ENCODE measurements around the gene SURF2.
"Not testable (repeated sequence)": the region's sequence is repeated elsewhere in the genome, so short reads cannot be mapped to it uniquely, and the experiment has no call there.

SURF2 gene

DNA sequence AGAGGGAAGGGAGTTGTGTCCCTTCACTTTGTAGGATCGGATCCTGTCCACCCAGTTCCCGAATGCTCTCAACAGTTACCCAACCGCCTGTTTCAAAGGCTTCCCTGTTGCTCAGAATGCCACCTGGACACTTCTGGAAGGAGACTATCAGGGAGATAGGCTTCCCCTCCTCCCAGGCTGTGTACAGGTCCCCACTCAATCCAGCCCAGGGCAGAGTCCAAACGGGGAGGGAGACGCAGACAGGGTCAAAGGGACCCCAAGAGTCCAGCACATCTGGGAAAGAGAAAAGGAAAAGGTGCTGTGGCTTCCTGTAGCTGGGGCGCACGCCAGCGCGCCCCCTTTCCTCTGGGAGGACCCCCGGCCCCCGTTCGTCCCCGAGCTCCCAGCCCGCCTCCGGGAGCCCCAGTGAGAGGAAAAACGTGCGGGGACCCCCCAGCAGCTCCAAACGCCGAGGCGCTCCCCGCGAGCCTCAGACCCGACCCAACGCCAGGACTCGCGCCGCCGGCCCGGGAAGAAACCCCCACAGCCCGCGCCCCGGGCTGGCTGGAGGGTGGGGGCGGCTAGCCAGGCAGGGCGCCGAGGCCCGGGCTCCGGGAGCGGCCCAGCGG, 18.9 kb downstream of the SURF2 start:
- peak overlapping the region; percentile 86 for H3K27ac ChIP-seq
- DNase-seq (ENCODE audit: low read depth, low spot score): no peak

- H3K27ac ChIP-seq: peak within 1 kb of the TSS; percentile 86
- peak; percentile 78 for DNase-seq (ENCODE audit: low read depth, low spot score)
Observed at GRCh38 chr9:133375724-133376654, 19.6 kb downstream of the SURF2 start, which contains the start of the genes STKLD1 and SURF4. STKLD1 (plus strand) TSS chr9:133376366; CDS start chr9:133376474, 108 bp downstream. SURF4 (minus strand) TSS chr9:133376060; CDS start chr9:133375969, 91 bp downstream.

DNA sequence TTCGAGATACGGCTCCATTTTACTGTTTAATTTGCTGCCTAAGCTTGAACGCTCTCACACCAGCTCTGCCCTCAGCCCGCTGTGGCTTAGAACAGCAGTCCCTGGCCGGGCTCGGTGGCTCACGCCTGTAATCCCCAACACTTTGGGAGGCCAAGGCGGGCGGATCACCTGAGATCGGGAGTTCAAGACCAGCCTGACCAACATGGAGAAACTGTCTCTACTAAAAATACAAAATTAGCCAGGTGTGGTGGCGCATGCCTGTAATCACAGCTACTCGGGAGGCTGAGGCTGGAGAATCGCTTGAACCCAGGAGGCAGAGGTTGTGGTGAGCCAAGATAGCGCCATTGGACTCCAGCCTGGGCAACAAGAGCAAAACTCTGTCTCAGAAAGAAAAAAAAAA, 20.9 kb downstream of the SURF2 start:
- not testable (repeated sequence) for DNase-seq (ENCODE audit: low read depth, low spot score); H3K27ac ChIP-seq

DNA sequence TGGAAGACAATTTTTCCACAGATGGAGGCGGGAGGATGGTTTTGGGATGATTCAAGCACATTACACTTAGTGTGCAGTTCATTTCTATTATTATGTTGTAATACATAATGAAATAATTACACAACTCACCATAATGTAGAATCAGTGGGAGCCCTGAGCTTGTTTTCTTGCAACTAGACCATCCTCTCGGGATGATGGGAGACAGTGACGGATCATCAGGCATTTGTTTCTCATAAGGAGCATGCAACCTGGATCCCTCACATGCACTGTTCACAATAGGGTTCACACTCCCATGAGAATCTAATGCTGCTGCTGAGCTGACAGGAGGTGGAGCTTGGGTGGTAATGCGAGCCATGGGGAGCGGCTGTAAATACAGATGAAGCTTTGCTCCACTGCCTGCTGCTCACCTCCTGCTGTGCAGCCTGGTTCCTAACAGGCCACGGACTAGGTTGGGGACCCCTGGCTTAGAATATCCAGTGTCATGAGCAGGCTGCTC, 21.4 kb downstream of the SURF2 start:
- DNase-seq (ENCODE audit: low read depth, low spot score): no peak
- no peak overlapping the region for H3K27ac ChIP-seq

DNA sequence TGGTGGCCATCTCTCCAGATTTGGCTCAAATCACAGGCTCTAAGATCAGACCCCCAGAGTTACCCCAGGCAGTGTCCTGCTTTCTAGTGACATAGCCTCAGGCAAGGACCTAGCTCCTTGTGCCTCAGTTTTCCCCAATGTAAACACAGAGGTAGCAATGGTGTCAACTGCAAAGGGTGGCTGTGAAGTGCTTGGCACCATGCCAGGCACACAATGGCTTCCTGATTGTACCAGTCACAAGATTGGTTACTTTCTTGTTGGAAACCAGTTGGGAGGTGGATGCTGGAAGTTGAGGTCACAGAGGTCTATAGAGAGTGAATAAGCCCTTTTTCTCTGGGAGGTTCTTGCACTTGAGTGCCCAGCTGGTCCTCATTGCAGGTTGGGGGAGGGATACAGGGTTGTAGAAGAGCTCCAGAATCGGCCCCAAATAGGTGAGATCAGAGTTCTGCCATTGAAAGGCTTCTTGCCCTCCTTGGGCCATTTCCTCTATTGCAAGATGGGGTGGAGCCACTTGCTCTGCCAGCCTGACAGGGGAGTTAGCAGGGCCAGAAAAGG, 22.1 kb downstream of the SURF2 start:
- no peak overlapping the region for H3K27ac ChIP-seq
- DNase-seq (ENCODE audit: low read depth, low spot score): no peak

GRCh38 chr9:133379153-133380086, 23.1 kb downstream of the SURF2 start:
- H3K27ac ChIP-seq: no peak overlapping the region
- no peak for DNase-seq (ENCODE audit: low read depth, low spot score)

DNA sequence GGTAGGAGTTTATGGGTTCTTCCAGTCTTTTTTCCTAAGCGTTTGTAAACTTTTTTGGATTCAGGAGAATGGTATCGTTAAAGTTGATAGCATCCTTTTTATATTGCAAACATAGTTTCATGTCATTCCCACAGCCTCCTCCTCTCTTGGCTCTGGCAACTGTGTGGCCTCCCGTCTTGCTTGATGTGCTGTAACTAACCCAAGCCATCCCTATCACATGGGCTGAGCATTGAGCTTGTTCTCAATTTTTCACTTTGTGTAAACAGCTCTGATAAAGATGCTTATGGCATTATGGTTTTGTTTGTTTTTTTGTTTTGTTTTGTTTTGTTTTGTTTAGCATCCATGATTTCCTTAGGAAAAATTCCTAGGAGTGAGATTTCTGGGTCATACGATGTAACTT, 24.4 kb downstream of the SURF2 start:
- no peak overlapping the region for H3K27ac ChIP-seq
- no peak for DNase-seq (ENCODE audit: low read depth, low spot score)

DNA sequence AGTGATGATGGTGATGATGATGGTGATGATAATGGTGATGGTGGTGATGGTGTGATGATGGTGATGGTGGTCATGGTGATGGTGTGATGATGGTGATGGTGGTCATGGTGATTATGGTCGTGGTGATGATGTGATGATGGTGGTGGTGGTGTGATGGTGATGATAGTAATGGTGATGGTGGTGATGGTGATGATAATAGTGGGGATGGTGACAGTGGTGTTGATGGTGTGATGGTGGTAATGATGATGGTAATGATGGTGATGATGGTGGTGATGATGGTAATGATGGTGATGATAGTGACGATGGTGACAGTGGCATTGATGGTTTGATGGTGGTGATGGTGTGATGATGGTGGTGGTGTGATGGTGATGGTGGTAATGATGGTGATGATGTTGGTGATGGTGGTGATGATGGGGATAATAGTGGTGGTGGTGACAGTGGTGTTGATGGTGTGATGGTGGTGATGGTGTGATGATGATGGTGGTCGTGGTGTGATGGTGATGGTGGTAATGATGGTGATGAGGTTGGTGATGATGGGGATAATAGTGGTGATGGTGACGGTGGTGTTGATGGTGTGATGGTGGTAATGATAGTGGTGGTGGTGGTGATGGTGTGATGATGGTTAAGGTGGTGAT, 26.3 kb downstream of the SURF2 start:
- no peak overlapping the region for H3K27ac ChIP-seq
- no peak for DNase-seq (ENCODE audit: low read depth, low spot score)

DNA sequence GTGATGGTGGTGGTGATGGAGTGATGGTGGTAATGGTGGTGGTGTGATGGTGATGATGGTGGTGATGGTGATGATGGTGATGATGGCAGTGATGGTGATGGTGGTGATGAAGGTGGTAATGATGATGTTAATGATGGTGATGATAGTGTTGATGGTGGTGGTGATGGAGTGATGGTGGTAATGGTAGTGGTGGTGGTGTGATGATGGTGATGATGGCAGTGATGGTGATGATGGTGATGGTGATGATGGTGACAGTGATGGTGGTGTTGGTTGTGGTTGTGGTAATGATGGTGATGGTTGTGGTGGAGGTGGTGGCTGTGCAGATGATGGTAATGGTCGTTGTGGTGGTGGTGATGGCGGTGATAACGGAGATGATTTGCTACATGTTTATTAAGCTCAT, 27.1 kb downstream of the SURF2 start:
- DNase-seq (ENCODE audit: low read depth, low spot score): no peak
- H3K27ac ChIP-seq: no peak overlapping the region

DNA sequence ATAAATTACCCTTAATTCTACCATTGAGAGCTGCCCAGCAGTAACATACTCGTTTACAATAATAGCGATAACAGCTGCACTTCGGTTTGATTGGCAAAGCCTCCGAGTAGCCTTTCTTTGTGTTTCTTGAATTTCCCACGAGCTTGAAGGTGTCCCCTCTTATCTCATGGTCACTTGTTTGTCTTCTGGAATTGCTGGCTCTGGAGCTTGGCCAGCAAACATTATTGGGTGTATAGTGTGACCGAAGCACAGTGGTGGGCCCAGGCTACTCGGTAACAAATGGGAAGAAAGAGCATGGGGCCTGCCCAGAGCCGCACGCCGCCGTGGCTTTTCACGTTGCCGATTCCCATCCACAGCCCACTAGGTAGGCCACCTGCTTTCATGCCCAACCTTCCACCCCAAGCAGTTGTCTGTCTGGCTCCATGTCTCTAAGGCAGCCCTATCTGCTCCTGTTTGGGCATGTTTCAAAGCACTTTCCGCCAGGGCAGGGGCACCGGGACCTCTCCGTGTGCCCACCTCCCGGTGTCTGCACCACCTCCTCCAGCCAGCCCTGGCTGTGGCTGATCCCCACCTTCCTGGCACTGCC, 28.5 kb downstream of the SURF2 start:
- H3K27ac ChIP-seq: no peak overlapping the region
- no peak for DNase-seq (ENCODE audit: low read depth, low spot score)

DNA sequence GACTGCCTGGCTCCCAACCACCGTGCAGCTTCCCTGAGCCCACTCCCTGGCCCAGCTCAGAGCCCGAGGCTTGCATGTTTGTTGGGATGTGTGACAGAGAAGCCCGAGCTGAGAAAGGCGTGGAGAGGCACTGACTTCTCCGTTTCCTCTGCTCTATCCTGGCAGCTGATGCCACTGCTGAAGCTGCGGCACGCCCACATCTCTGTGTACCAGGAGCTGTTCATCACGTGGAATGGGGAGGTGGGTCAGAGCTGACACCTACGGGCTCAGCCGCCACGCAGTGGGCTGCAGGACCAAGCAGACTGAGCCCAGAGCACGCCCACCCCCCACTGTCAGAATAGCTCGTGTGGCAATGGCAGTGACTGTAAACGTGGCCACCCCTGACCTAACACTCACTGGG, 29.1 kb downstream of the SURF2 start:
- H3K27ac ChIP-seq: no peak overlapping the region
- DNase-seq (ENCODE audit: low read depth, low spot score): no peak

DNA sequence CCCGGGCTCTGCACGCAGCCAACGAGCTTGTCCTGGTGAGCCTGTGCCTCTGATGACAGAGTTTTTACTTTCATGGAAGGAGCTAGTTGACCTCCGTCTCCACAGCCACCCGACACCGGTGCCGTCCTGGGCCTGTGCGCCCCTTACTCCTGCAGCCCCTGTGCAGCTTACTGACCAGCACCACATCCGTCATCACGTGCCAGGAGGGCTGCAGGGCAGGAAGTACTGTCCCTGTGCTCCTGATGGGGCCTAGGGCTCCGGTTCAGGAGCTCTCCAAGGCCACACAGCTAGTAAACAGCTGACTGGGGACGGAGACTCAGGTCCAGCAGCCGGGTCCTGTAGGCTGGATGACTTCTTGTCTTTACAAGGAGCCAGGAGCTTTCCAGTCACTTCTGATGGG, 30.0 kb downstream of the SURF2 start:
- H3K27ac ChIP-seq: no peak overlapping the region
- DNase-seq (ENCODE audit: low read depth, low spot score): no peak

- no peak overlapping the region for H3K27ac ChIP-seq
- peak; percentile 64 for DNase-seq (ENCODE audit: low read depth, low spot score)
Observed at GRCh38 chr9:133387680-133388079, 31.3 kb downstream of the SURF2 start.

DNA sequence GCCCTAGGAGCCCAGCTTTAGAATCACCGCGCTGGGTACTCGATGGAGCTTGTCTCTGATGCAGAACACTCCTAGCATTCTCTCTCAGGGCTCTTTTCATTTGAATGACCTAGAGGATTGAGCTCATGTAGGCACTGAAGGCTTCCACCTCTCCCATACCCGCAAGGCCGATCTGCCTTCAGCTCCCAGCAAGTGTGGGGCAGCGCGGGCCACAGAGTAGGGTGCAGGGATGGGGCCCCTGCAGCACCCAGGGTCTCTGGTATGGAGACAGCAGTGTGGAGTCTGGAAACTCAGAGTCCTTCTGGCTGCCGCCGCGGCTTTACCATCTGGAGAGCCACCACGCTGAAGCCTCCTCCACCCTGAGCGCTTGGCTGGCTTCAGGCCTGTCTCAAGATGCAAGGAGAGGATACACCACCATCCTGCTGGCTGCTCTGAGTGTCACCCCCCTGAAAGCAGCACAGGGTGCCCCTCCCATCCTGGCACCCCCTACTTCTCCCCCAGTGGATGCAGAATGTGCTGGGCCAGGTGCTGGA, 32.7 kb downstream of the SURF2 start:
- DNase-seq (ENCODE audit: low read depth, low spot score): no peak
- H3K27ac ChIP-seq: no peak overlapping the region

DNA sequence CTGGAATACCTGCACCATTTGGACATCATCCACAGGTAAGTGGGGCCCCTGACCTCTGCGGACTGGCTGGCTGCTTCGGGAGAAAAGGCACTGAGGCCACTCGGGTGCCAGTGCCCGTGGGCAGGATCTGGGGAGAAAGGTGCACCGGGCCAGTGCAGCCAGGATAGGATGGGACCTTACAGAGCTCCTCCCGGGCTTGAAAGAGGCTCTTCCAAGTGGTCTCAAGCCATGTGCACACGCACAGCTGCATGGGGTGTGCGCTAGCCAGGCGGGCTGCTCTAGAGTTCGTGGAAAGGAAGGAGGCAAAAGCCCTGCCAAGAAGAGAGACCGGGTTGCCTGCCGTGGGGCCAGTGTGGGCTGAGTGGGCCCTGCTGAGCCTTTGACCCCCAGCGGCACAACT, 33.2 kb downstream of the SURF2 start:
- DNase-seq (ENCODE audit: low read depth, low spot score): no peak
- no peak overlapping the region for H3K27ac ChIP-seq

GRCh38 chr9:133390713-133391112, 34.4 kb downstream of the SURF2 start:
- DNase-seq (ENCODE audit: low read depth, low spot score): no peak
- H3K27ac ChIP-seq: no peak overlapping the region

DNA sequence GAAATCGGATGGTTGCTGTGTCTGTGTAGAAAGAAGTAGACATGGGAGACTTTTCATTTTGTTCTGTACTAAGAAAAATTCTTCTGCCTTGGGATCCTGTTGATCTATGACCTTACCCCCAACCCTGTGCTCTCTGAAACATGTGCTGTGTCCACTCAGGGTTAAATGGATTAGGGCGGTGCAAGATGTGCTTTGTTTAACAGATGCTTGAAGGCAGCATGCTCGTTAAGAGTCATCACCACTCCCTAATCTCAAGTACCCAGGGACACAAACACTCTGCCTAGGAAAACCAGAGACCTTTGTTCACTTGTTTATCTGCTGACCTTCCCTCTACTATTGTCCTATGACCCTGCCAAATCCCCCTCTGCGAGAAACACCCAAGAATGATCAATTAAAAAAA, 35.1 kb downstream of the SURF2 start:
- DNase-seq (ENCODE audit: low read depth, low spot score); H3K27ac ChIP-seq: not testable (repeated sequence)

GRCh38 chr9:133392308-133392707, 36.0 kb downstream of the SURF2 start:
- not testable (repeated sequence) for H3K27ac ChIP-seq; DNase-seq (ENCODE audit: low read depth, low spot score)

DNA sequence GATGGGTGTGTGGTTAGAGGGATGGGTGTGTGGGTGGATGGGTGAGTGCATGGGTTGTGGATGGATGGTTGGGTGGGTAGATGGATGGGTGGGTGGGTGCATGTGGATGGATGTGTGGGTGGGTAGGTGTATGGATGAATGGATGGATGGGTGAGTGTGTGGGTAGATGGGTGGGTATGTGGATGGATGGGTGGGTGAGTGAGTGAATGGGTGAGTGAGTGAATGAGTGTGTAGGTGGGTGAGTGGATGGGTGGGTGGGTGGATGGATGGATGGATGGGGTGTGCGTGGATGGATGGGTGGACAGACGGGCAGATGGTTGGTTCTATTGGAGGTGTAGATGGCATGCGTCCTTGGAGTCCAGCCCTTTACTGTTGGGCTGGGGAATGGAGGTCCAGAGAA, 37.0 kb downstream of the SURF2 start:
- no peak overlapping the region for H3K27ac ChIP-seq
- DNase-seq (ENCODE audit: low read depth, low spot score): no peak
